OCI-LY1 (cell line): ENCODE data around the gene ATP2C1.
"Not testable (repeated sequence)": the region's sequence is repeated elsewhere in the genome, so short reads cannot be mapped to it uniquely, and the experiment has no call there.

Experiments
- H2AFZ ChIP-seq: fragments of 200-600 bp; sonication (generic), shearing (Covaris generic); 2 replicates; pipeline ENCODE4 v1.6.0; 2014; ENCODE audit warnings: antibody characterized with exemption, mild to moderate bottlenecking, low read length
- H3F3A ChIP-seq: fragments of 200-600 bp; sonication (generic), shearing (Covaris generic); 2 replicates; pipeline ENCODE4 v1.6.0; 2014; ENCODE audit warnings: mild to moderate bottlenecking, antibody characterized with exemption, low read length, moderate library complexity; ENCODE audit not compliant: insufficient read depth
- H3K27ac ChIP-seq: fragments of 200-600 bp; sonication (generic); 2 replicates; pipeline ENCODE4 v1.5.1; 2014; ENCODE audit warnings: low read length, mixed run types, mild to moderate bottlenecking, low read depth; ENCODE audit not compliant: poor library complexity, severe bottlenecking
- H3K27me3 ChIP-seq: fragments of 200-600 bp; sonication (generic); 2 replicates; pipeline ENCODE4 v1.6.0; 2014; ENCODE audit warnings: antibody characterized with exemption, mild to moderate bottlenecking, low read length, moderate library complexity; ENCODE audit not compliant: insufficient read depth
- H3K36me3 ChIP-seq: fragments of 200-600 bp; sonication (generic); 2 replicates; pipeline ENCODE4 v1.6.1; 2014; ENCODE audit warnings: mild to moderate bottlenecking, antibody characterized with exemption, low read length, moderate library complexity, mixed read lengths; ENCODE audit not compliant: insufficient read depth
- H3K4me1 ChIP-seq: fragments of 200-600 bp; sonication (generic); 2 replicates; pipeline ENCODE4 v1.5.1; 2014; ENCODE audit warnings: mild to moderate bottlenecking, low read length, moderate library complexity; ENCODE audit not compliant: insufficient read depth, severe bottlenecking
- H3K4me2 ChIP-seq: fragments of 200-600 bp; sonication (generic), shearing (Covaris generic); 2 replicates; pipeline ENCODE4 v1.6.1; 2014; ENCODE audit warnings: low read length
- H3K4me3 ChIP-seq: fragments of 200-600 bp; sonication (generic); 2 replicates; pipeline ENCODE4 v1.5.1; 2014; ENCODE audit warnings: low read length, low read depth, mild to moderate bottlenecking, mixed read lengths; ENCODE audit not compliant: poor library complexity, severe bottlenecking
- H3K79me2 ChIP-seq: fragments of 200-600 bp; shearing (Covaris generic); 2 replicates; pipeline ENCODE4 v1.6.1; 2016; ENCODE audit warnings: mixed run types, low read length, mixed read lengths; ENCODE audit not compliant: insufficient read depth
- H3K9ac ChIP-seq: fragments of 200-600 bp; sonication (generic), shearing (Covaris generic); 2 replicates; pipeline ENCODE4 v1.6.1; 2014; ENCODE audit warnings: mild to moderate bottlenecking, low read length, mixed read lengths
- H3K9me2 ChIP-seq: fragments of 200-600 bp; sonication (generic), shearing (Covaris generic); 2 replicates; pipeline ENCODE4 v1.6.1; 2014; ENCODE audit warnings: low read depth, mild to moderate bottlenecking, low read length, mixed read lengths
- H3K9me3 ChIP-seq: fragments of 200-600 bp; shearing (Covaris generic); 2 replicates; pipeline ENCODE4 v1.6.1; 2014; ENCODE audit warnings: low read length, mixed read lengths
- H4K20me1 ChIP-seq: fragments of 200-600 bp; sonication (generic), shearing (Covaris generic); 2 replicates; pipeline ENCODE4 v1.6.0; 2016; ENCODE audit warnings: mild to moderate bottlenecking, low read length; ENCODE audit not compliant: insufficient read depth
- EZH2 ChIP-seq: fragments of 200-600 bp; sonication (generic), shearing (Covaris generic); IDR thresholded peaks from 2 replicates; pipeline ENCODE4 v1.8.0; 2017; ENCODE audit warnings: borderline replicate concordance, mixed run types, mild to moderate bottlenecking, antibody characterized with exemption, low read length, moderate library complexity, mixed read lengths
- TF ChIP-seq, protein P1 (sequence below): fragments of 200-600 bp; sonication (generic), shearing (Covaris generic); IDR thresholded peaks from 2 replicates; pipeline ENCODE4 v1.5.1; 2017; ENCODE audit warnings: mild to moderate bottlenecking, antibody characterized with exemption, low read length, moderate library complexity, mixed read lengths

The ATP2C1 gene

DNA sequence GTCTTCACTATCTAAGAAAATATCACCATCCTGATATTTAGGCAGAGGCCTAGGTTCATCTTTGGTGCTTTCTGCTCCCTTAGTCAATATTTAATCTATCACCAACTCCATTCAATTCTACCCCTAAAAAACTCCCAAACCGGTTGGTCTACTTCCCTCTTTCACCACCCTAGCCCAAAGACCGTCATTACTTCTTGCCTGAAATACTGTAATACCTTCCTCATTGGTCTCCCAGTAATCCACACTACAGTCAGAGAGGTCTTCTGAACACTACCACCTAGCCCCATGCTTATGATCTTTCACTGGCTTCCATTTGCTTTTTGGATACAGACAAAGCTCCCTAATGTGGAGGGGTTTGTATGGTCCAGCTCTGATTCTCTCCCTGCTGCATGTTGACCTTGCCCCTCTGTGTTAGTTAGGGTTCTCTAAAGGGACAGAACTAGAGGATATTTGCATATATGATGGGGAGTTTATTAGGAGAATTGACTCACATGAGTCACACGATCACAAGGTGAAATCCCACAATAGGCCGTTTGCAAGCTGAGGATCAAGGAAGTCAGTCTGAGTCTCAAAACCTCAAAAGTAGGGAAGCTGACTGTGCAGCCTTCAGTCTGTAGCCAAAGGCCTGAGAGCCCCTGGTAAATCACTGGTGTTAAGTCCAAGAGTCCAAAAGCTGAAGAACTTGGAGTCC lies 36.4 kb upstream of the ATP2C1 start:
- Histone ChIP-seq H4K20me1 (no peaks in the 10 kb centered on the region), H3K27me3 (peaks cover 5% of the 10 kb centered on the region; the same call in 1 of the 2 replicates), H3K79me2 (no peaks in the 10 kb centered on the region), H2AFZ (no peak overlapping the region), H3K9me3 (no peaks in the 10 kb centered on the region), H3K4me3 (no peak overlapping the region), H3K9me2 (no peaks in the 10 kb centered on the region), H3K9ac (no peak overlapping the region), H3K36me3 (no peaks in the 10 kb centered on the region), H3K4me2 (no peak overlapping the region), H3K27ac (no peak overlapping the region), H3F3A (no peaks in the 10 kb centered on the region), H3K4me1 (no peaks in the 10 kb centered on the region)
- TF ChIP-seq, protein P1, sequence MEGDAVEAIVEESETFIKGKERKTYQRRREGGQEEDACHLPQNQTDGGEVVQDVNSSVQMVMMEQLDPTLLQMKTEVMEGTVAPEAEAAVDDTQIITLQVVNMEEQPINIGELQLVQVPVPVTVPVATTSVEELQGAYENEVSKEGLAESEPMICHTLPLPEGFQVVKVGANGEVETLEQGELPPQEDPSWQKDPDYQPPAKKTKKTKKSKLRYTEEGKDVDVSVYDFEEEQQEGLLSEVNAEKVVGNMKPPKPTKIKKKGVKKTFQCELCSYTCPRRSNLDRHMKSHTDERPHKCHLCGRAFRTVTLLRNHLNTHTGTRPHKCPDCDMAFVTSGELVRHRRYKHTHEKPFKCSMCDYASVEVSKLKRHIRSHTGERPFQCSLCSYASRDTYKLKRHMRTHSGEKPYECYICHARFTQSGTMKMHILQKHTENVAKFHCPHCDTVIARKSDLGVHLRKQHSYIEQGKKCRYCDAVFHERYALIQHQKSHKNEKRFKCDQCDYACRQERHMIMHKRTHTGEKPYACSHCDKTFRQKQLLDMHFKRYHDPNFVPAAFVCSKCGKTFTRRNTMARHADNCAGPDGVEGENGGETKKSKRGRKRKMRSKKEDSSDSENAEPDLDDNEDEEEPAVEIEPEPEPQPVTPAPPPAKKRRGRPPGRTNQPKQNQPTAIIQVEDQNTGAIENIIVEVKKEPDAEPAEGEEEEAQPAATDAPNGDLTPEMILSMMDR: no peak
- no peak for TF ChIP-seq EZH2

GRCh38 chr3:130862130-130862529 lies 31.8 kb upstream of the ATP2C1 start:
- H4K20me1 ChIP-seq, H3F3A ChIP-seq, H3K27me3 ChIP-seq, H3K9me2 ChIP-seq, H3K4me2 ChIP-seq, H3K4me3 ChIP-seq, H3K27ac ChIP-seq, H3K79me2 ChIP-seq, H3K9ac ChIP-seq, H3K36me3 ChIP-seq, H3K4me1 ChIP-seq, H2AFZ ChIP-seq, H3K9me3 ChIP-seq: not testable (repeated sequence)

DNA sequence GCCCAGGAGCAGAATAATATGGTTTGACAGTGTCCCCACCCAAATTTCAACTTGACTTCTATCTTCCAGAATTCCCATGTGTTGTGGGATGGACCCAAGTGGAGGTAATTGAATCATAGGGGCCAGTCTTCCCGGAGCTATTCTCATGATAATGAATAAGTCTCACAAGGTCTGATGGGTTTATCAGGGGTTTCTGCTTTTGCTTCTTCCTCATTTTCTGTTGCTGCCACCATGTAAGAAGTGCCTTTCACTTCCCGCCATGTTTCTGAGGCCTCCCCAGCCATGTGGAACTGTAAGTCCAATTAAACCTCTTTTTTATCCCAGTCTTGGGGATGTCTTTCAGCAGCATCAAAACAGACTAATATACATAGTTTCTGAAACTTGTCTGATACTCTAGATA lies 28.4 kb upstream of the ATP2C1 start:
- Histone ChIP-seq H3K27ac (no peak overlapping the region), H3K9me2 (no peaks in the 10 kb centered on the region), H2AFZ (no peak overlapping the region), H3K4me2 (no peak overlapping the region), H3K36me3 (no peaks in the 10 kb centered on the region), H3K4me3 (no peak overlapping the region), H3K79me2 (no peaks in the 10 kb centered on the region), H3K9ac (no peak overlapping the region), H4K20me1 (no peaks in the 10 kb centered on the region), H3F3A (no peaks in the 10 kb centered on the region), H3K4me1 (no peaks in the 10 kb centered on the region), H3K27me3 (no peaks in the 10 kb centered on the region), H3K9me3 (no peaks in the 10 kb centered on the region)
- no peak for TF ChIP-seq EZH2
- TF ChIP-seq, protein P1: no peak

- Histone ChIP-seq H3K9ac (no peak overlapping the region), H3K4me2 (no peak overlapping the region), H3K36me3 (no peaks in the 10 kb centered on the region), H3K79me2 (no peaks in the 10 kb centered on the region), H3F3A (no peaks in the 10 kb centered on the region), H3K9me2 (no peaks in the 10 kb centered on the region), H3K27me3 (no peaks in the 10 kb centered on the region), H3K4me3 (no peak overlapping the region), H2AFZ (no peak overlapping the region), H3K9me3 (no peaks in the 10 kb centered on the region), H3K27ac (no peak overlapping the region), H3K4me1 (no peaks in the 10 kb centered on the region), H4K20me1 (no peaks in the 10 kb centered on the region)
- no peak for TF ChIP-seq EZH2
- TF ChIP-seq, protein P1: no peak
Observed at GRCh38 chr3:130866327-130866726, 27.6 kb upstream of the ATP2C1 start.
